Activated CD8-positive, alpha-beta memory T cell treated with anti-CD3 and anti-CD28 coated beads for 48 hours (primary cell): Measurements from ENCODE around the gene FGFR3.

ENCODE experiments used
- DNase-seq, 3 experiments: peaks; one replicate each; pipeline ENCODE4 v3.0.0-alpha.2; 2020; ENCODE audit warnings: low read depth in 2 of 3, low spot score in 2 of 3

FGFR3 gene

GRCh38 chr4:1802151-1802715, 9.1 kb downstream of the FGFR3 start:
- no peak for DNase-seq

GRCh38 chr4:1802720-1803522, 9.8 kb downstream of the FGFR3 start:
- DNase-seq = no peak

GRCh38 chr4:1803523-1804423, 10.7 kb downstream of the FGFR3 start:
- no peak for DNase-seq

- no peak for DNase-seq
These were observed 11.8 kb downstream of the FGFR3 start for GRCh38 chr4:1804638-1805492.

- no peak for DNase-seq
These were observed 12.6 kb downstream of the FGFR3 start for GRCh38 chr4:1805493-1806222.

GRCh38 chr4:1806223-1806564, 13.1 kb downstream of the FGFR3 start:
- DNase-seq = no peak

- no peak for DNase-seq
These were observed 13.7 kb downstream of the FGFR3 start for GRCh38 chr4:1806596-1807331.

- DNase-seq = no peak
These were observed 14.3 kb downstream of the FGFR3 start for GRCh38 chr4:1807332-1807777.

GRCh38 chr4:1808396-1808795, 15.3 kb downstream of the FGFR3 start:
- DNase-seq = no peak

- no peak for DNase-seq
These were observed 16.0 kb downstream of the FGFR3 start for GRCh38 chr4:1808851-1809753.

GRCh38 chr4:1809754-1810502, 16.8 kb downstream of the FGFR3 start:
- peak; percentile 58 to 67 (median 67) for DNase-seq

- DNase-seq = no peak
These were observed 17.7 kb downstream of the FGFR3 start for GRCh38 chr4:1810765-1811164.

- no peak for DNase-seq
These were observed 19.6 kb downstream of the FGFR3 start for GRCh38 chr4:1812720-1813119.

GRCh38 chr4:1813231-1813630, 20.1 kb downstream of the FGFR3 start:
- DNase-seq = no peak

- no peak for DNase-seq
These were observed 20.8 kb downstream of the FGFR3 start for GRCh38 chr4:1813915-1814314.

- DNase-seq = no peak
These were observed 21.4 kb downstream of the FGFR3 start for GRCh38 chr4:1814453-1814852.

GRCh38 chr4:1815096-1815996, 22.3 kb downstream of the FGFR3 start:
- DNase-seq = no peak
